ENCODE measurements around the gene DOHH.

Gene DOHH

GRCh38 chr19:3500429-3501101 is at the start of gene DOHH:
Gene DOHH (minus strand): TSS chr19:3500674. CDS start chr19:3496814, 3,860 bp downstream.
- DNase-seq (ENCODE audit: low spot score): peak; percentile 99

- no peak for DNase-seq (ENCODE audit: low spot score)
Measured at GRCh38 chr19:3549816-3550215, 49.3 kb upstream of the DOHH start.

GRCh38 chr19:3548606-3549005 is 48.1 kb upstream of the DOHH start:
- DNase-seq (ENCODE audit: low spot score): no peak

- DNase-seq (ENCODE audit: low spot score): no peak
Measured at GRCh38 chr19:3547767-3548282, 47.4 kb upstream of the DOHH start.

- peak; percentile 40 for DNase-seq (ENCODE audit: low spot score)
Measured at GRCh38 chr19:3547301-3547731, 46.8 kb upstream of the DOHH start.

- no peak for DNase-seq (ENCODE audit: low spot score)
Measured at GRCh38 chr19:3546119-3546518, 45.6 kb upstream of the DOHH start.

GRCh38 chr19:3545669-3546034 is 45.2 kb upstream of the DOHH start:
- DNase-seq (ENCODE audit: low spot score): no peak

- peak; percentile 79 for DNase-seq (ENCODE audit: low spot score)
Measured at GRCh38 chr19:3544742-3545668, 44.5 kb upstream of the DOHH start.

- DNase-seq (ENCODE audit: low spot score): no peak
Measured at GRCh38 chr19:3544058-3544376, 43.5 kb upstream of the DOHH start.

GRCh38 chr19:3543150-3544057 is 42.9 kb upstream of the DOHH start:
- no peak for DNase-seq (ENCODE audit: low spot score)

GRCh38 chr19:3539756-3540118 is 39.3 kb upstream of the DOHH start:
- no peak for DNase-seq (ENCODE audit: low spot score)

- no peak for DNase-seq (ENCODE audit: low spot score)
Measured at GRCh38 chr19:3538965-3539755, 38.7 kb upstream of the DOHH start, which contains the start of gene TEKTIP1. Gene TEKTIP1 (plus strand): TSS chr19:3539174. CDS start chr19:3539178, 4 bp downstream.

GRCh38 chr19:3538258-3538929 is 37.9 kb upstream of the DOHH start:
- no peak for DNase-seq (ENCODE audit: low spot score)

- no peak for DNase-seq (ENCODE audit: low spot score)
Measured at GRCh38 chr19:3537438-3538240, 37.2 kb upstream of the DOHH start.

GRCh38 chr19:3537101-3537437 is 36.6 kb upstream of the DOHH start:
- DNase-seq (ENCODE audit: low spot score): no peak

- DNase-seq (ENCODE audit: low spot score): no peak
Measured at GRCh38 chr19:3536429-3537100, 36.1 kb upstream of the DOHH start.

- DNase-seq (ENCODE audit: low spot score): no peak
Measured at GRCh38 chr19:3535981-3536380, 35.5 kb upstream of the DOHH start.

- DNase-seq (ENCODE audit: low spot score): no peak
Measured at GRCh38 chr19:3535563-3535965, 35.1 kb upstream of the DOHH start.

GRCh38 chr19:3535235-3535535 is 34.7 kb upstream of the DOHH start:
- no peak for DNase-seq (ENCODE audit: low spot score)
